Mammary epithelial cell (primary cell): ENCODE results near the gene GBE1.

Experiments
- CTCF ChIP-seq, 2 donors: IDR thresholded peaks in 1 of 2; conservative IDR thresholded peaks in 1 of 2; 2 replicates each; pipeline ENCODE4 v1.5.1; 2011 to 2012; ENCODE audit warnings: inconsistent platforms in 2 of 2, low read length in 2 of 2, mild to moderate bottlenecking in 2 of 2, control low read depth in 1 of 2, low read depth in 1 of 2; ENCODE audit not compliant: insufficient read depth in 1 of 2; ENCODE audit errors: extremely low read depth in 1 of 2
- EZH2 ChIP-seq: IDR thresholded peaks from 2 replicates; pipeline ENCODE4 v1.6.1; 2012; ENCODE audit warnings: low read length, inconsistent platforms, borderline replicate concordance

GRCh38 chr3:81778678-81779182 lies 17.3 kb upstream of the GBE1 start:
- TF ChIP-seq CTCF (conservative IDR thresholded peaks at IDR 0.05 in 1 of 2, IDR thresholded peaks at IDR 0.05 in 1 of 2; ENCODE audit: extremely low read depth in 1 of 2, insufficient read depth in 1 of 2, low read depth in 1 of 2, low read length in 2 of 2) (no peak), EZH2 (no peak)
